Measurements from ENCODE around the gene SGCD. TPM values are rescaled to one million over a fixed set of nuclear protein-coding genes. Genes with fewer than 3 reads are reported as not detected.

The SGCD gene
- total and polyA plus RNA-seq, 2 of the 4 experiments (the other 2 are of a cell fraction), result 5.8 to 10.6 TPM

- DNase-seq (no peak), ATAC-seq (ENCODE audit: low read depth) (no peak)
- no peaks in the 10 kb centered on the region for H3K4me1 ChIP-seq (ENCODE audit: control insufficient read depth, insufficient read depth, low read length)
- H2BK120ac ChIP-seq (ENCODE audit: low read depth, low read length), result no peak overlapping the region
- no peak overlapping the region for H3K4ac ChIP-seq (ENCODE audit: low read depth, low read length)
- H3K9ac ChIP-seq (ENCODE audit: low read depth, low read length), result no peak overlapping the region
- 0 out of 2 replicates have a peak, but pooled peaks cover 4% of the 10 kb centered on the region for H3K9me1 ChIP-seq (ENCODE audit: insufficient read depth, low read length)
- no peak overlapping the region for H2AK9ac ChIP-seq (replicated peaks; ENCODE audit: low read depth, low read length, poor library complexity)
- no peak overlapping the region for H3K56ac ChIP-seq (ENCODE audit: extremely low read depth, insufficient read depth, low read length)
- H4K8ac ChIP-seq (ENCODE audit: low read depth in 2 of 2, low read length in 2 of 2), result no peak overlapping the region
- H2AFZ ChIP-seq (replicated peaks; ENCODE audit: low read length, poor library complexity), result no peak overlapping the region
- no TSS peak for BruUV-seq (replicated peaks)
- H3K14ac ChIP-seq (replicated peaks; ENCODE audit: low read depth, low read length), result no peak overlapping the region
- H3K23ac ChIP-seq (ENCODE audit: low read depth, low read length), result no peak overlapping the region
- WGBS, 2 experiments (ENCODE audit: extremely low coverage in 2 of 2, insufficient read length in 1 of 2), result no CpG with 5 or more reads among the region's 3 CpGs
- H3K27ac ChIP-seq (ENCODE audit: insufficient read depth, low read length), result no peak overlapping the region
- H4K91ac ChIP-seq (ENCODE audit: insufficient read depth, low read depth, low read length), result no peak overlapping the region
- dilution Hi-C loops (cut with HindIII; ENCODE audit: low sequenced_read_pairs, unreplicated experiment) (no loop called here), intact Hi-C loops (cut with micrococcal nuclease) (no loop called here), in situ Hi-C loops (cut with MboI; ENCODE audit: low sequenced_read_pairs) (no loop called here)
- no peaks in the 10 kb centered on the region for H3K36me3 ChIP-seq (ENCODE audit: control insufficient read depth, insufficient read depth, low read length)
- POLR2A ChIA-PET (ENCODE audit: unreplicated experiment), result no interaction called here
- no peak overlapping the region for H3K4me3 ChIP-seq (ENCODE audit: insufficient read depth, low read depth, low read length)
- no peak overlapping the region for H3K4me2 ChIP-seq (ENCODE audit: low read depth, low read length)
- H4K20me1 ChIP-seq (ENCODE audit: insufficient read depth, low read length), result no peaks in the 10 kb centered on the region
- H3K18ac ChIP-seq (ENCODE audit: low read depth, low read length), result no peak overlapping the region
- H3K27me3 ChIP-seq (ENCODE audit: control insufficient read depth, insufficient read depth, low read length), result no peaks in the 10 kb centered on the region
- H2AK5ac ChIP-seq (ENCODE audit: low read depth, low read length), result no peak overlapping the region
- H3K9me3 ChIP-seq (ENCODE audit: control insufficient read depth, insufficient read depth, low read length), result no peaks in the 10 kb centered on the region
- H4K5ac ChIP-seq (ENCODE audit: low read depth, low read length), result no peak overlapping the region
- no peak overlapping the region for H2BK15ac ChIP-seq (ENCODE audit: low read depth, low read length)
- H2BK20ac ChIP-seq (ENCODE audit: low read depth, low read length), result no peak overlapping the region
- CTCF ChIA-PET, result no interaction called here
- no peak overlapping the region for H2BK5ac ChIP-seq (ENCODE audit: low read depth, low read length, poor library complexity, severe bottlenecking)
- H3K79me1 ChIP-seq (ENCODE audit: low read depth in 1 of 2, low read length in 2 of 2), result peaks cover 0 to 7% of the 10 kb centered on the region in 2 experiments; a peak in 2 of 4 replicates
- no peak for TF ChIP-seq MAFK (IDR thresholded peaks at IDR 0.05; ENCODE audit: low read depth, low read length)
- no peak for TF ChIP-seq MAZ (IDR thresholded peaks at IDR 0.05; ENCODE audit: borderline replicate concordance, low read depth, low read length)
- no peak for TF ChIP-seq POLR2A (IDR thresholded peaks at IDR 0.05; ENCODE audit: low read depth, low read length)
- TF ChIP-seq FOS (IDR thresholded peaks at IDR 0.05; ENCODE audit: low read depth, low read length), result no peak
- TF ChIP-seq, protein P1, sequence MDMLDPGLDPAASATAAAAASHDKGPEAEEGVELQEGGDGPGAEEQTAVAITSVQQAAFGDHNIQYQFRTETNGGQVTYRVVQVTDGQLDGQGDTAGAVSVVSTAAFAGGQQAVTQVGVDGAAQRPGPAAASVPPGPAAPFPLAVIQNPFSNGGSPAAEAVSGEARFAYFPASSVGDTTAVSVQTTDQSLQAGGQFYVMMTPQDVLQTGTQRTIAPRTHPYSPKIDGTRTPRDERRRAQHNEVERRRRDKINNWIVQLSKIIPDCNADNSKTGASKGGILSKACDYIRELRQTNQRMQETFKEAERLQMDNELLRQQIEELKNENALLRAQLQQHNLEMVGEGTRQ (IDR thresholded peaks at IDR 0.05; ENCODE audit: low read depth, low read length), result no peak
- no peak for TF ChIP-seq CHD1 (IDR thresholded peaks at IDR 0.05; ENCODE audit: low read depth, low read length)
- no peak for TF ChIP-seq RCOR1 (IDR thresholded peaks at IDR 0.05; ENCODE audit: insufficient replicate concordance, low read length)
- TF ChIP-seq CEBPB (IDR thresholded peaks at IDR 0.05; ENCODE audit: low read depth, low read length), result no peak
- no peak for TF ChIP-seq RFX5 (IDR thresholded peaks at IDR 0.05; ENCODE audit: low read depth, low read length)
- no peak for TF ChIP-seq MXI1 (IDR thresholded peaks at IDR 0.05; ENCODE audit: borderline replicate concordance, low read depth, low read length)
- TF ChIP-seq SMC3 (IDR thresholded peaks at IDR 0.05; ENCODE audit: low read depth, low read length), result no peak
- TF ChIP-seq, protein P2, sequence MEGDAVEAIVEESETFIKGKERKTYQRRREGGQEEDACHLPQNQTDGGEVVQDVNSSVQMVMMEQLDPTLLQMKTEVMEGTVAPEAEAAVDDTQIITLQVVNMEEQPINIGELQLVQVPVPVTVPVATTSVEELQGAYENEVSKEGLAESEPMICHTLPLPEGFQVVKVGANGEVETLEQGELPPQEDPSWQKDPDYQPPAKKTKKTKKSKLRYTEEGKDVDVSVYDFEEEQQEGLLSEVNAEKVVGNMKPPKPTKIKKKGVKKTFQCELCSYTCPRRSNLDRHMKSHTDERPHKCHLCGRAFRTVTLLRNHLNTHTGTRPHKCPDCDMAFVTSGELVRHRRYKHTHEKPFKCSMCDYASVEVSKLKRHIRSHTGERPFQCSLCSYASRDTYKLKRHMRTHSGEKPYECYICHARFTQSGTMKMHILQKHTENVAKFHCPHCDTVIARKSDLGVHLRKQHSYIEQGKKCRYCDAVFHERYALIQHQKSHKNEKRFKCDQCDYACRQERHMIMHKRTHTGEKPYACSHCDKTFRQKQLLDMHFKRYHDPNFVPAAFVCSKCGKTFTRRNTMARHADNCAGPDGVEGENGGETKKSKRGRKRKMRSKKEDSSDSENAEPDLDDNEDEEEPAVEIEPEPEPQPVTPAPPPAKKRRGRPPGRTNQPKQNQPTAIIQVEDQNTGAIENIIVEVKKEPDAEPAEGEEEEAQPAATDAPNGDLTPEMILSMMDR (conservative IDR thresholded peaks at IDR 0.05; ENCODE audit: low read depth, low read length), result no peak
Measured at GRCh38 chr5:156435101-156435500, 108.1 kb downstream of the SGCD start.

Data from IMR-90 (cell line).